AG09319 (cell line): ENCODE data around the gene TSC22D3.

ENCODE experiments used
- DNase-seq: peaks from one replicate; pipeline ENCODE4 v3.0.0-alpha.2; 2010; ENCODE audit warnings: low read depth; ENCODE audit errors: extremely low read depth
- CTCF ChIP-seq: IDR thresholded peaks from 2 replicates; pipeline ENCODE4 v1.5.1; 2011; ENCODE audit warnings: low read depth, mild to moderate bottlenecking, inconsistent platforms, low read length, moderate library complexity

The TSC22D3 gene

GRCh38 chrX:107704181-107704580, 71.4 kb downstream of the TSC22D3 start:
- TF ChIP-seq CTCF = no peak
- DNase-seq = no peak

GRCh38 chrX:107701493-107702121, 74.0 kb downstream of the TSC22D3 start:
- no peak for TF ChIP-seq CTCF

GRCh38 chrX:107700790-107701189, 74.8 kb downstream of the TSC22D3 start:
- TF ChIP-seq CTCF = no peak
- DNase-seq = no peak

More at GRCh38 chrX:107701493-107702121, 74.0 kb downstream of the TSC22D3 start:
- DNase-seq = no peak

GRCh38 chrX:107700317-107700774, 75.2 kb downstream of the TSC22D3 start:
- DNase-seq = no peak
- no peak for TF ChIP-seq CTCF

GRCh38 chrX:107699616-107700015, 76.0 kb downstream of the TSC22D3 start:
- DNase-seq = no peak
- TF ChIP-seq CTCF = no peak

- TF ChIP-seq CTCF = no peak
- DNase-seq = no peak
Observed at GRCh38 chrX:107691024-107691448, 84.6 kb downstream of the TSC22D3 start.

- DNase-seq = no peak
- no peak for TF ChIP-seq CTCF
Observed at GRCh38 chrX:107687445-107687844, 88.1 kb downstream of the TSC22D3 start.
